ENCODE measurements around the gene CCDC157. TPM values are rescaled to one million over a fixed set of nuclear protein-coding genes. Genes with fewer than 3 reads are reported as not detected.

CCDC157 gene
- polyA plus RNA-seq, 1 of the 3 experiments (the other 2 are of a cell fraction): 5.8 TPM

GRCh38 chr22:30324014-30324730, 32.6 kb upstream of the CCDC157 start:
- CTCF ChIA-PET: interaction anchor here (0.6 to 7.7 kb wide), 3 partner anchors 13 to 63 kb away, joined by 3 to 42 read pairs (median 3); partner anchors contain the start of genes CASTOR1 and RNF215
- whole genome bisulfite sequencing (ENCODE audit: low lambda C conversion rate): 88% methylated on average over 8 of the region's 8 CpGs
- POLR2A ChIA-PET: interaction anchor here (0.7 kb wide), 1 partner anchor 11 kb away, joined by 3 read pairs; no protein-coding TSS in a partner anchor
- Histone ChIP-seq H3K36me3 (replicated peaks in 1 of 2; ENCODE audit: control insufficient read depth in 1 of 2, insufficient read depth in 2 of 2, low read length in 1 of 2) (peaks cover 5 to 8% of the 10 kb centered on the region in 2 experiments), H3K27me3 (ENCODE audit: insufficient read depth) (no peaks in the 10 kb centered on the region), H2AFZ (ENCODE audit: low read depth) (no peak overlapping the region), H3K9ac (no peak overlapping the region), H3K79me2 (ENCODE audit: insufficient read depth) (peaks cover 41% of the 10 kb centered on the region), H3F3A (replicated peaks; ENCODE audit: insufficient read depth) (peaks cover 18% of the 10 kb centered on the region), H3K9me2 (no peaks in the 10 kb centered on the region), H3K4me1 (ENCODE audit: control insufficient read depth in 1 of 2, insufficient read depth in 2 of 2, low read depth in 1 of 2, low read length in 1 of 2) (peaks cover 0 to 25% of the 10 kb centered on the region in 2 experiments; a peak in 2 of 4 replicates), H3K4me2 (peak overlapping the region; percentile 95), H3K4me3 (ENCODE audit: low read depth in 2 of 2, low read length in 1 of 2) (peak overlapping the region in 1 of 2 experiments; percentile 79; a peak in 1 of 4 replicates), H3K27ac (ENCODE audit: low read depth in 2 of 2, low read length in 1 of 2) (no peak overlapping the region; a peak in 1 of 4 replicates), H4K20me1 (ENCODE audit: insufficient read depth) (peaks cover 38% of the 10 kb centered on the region), H3K9me3 (no peaks in the 10 kb centered on the region)
- no peak for DNase-seq
- TF ChIP-seq MXI1 (IDR thresholded peaks at IDR 0.05; ENCODE audit: low read depth, low read length) (no peak), ZBTB33 (IDR thresholded peaks at IDR 0.05; ENCODE audit: borderline replicate concordance, low read depth) (no peak), RAD21 (IDR thresholded peaks at IDR 0.05; ENCODE audit: low read length) (no peak), POLR2AphosphoS5 (IDR thresholded peaks at IDR 0.05; ENCODE audit: low read depth, low read length) (no peak), EZH2phosphoT487 (IDR thresholded peaks at IDR 0.05; ENCODE audit: borderline replicate concordance, low read depth) (no peak), NRF1 (IDR thresholded peaks at IDR 0.05; ENCODE audit: low read depth, low read length) (no peak), TCF12 (IDR thresholded peaks at IDR 0.05) (no peak), YY1 (IDR thresholded peaks at IDR 0.05; ENCODE audit: low read depth) (no peak), RCOR1 (IDR thresholded peaks at IDR 0.05; ENCODE audit: low read length) (no peak), TEAD4 (IDR thresholded peaks at IDR 0.05; ENCODE audit: borderline replicate concordance, insufficient read depth) (no peak), SMC3 (IDR thresholded peaks at IDR 0.05; ENCODE audit: low read depth, low read length) (no peak), CHD2 (IDR thresholded peaks at IDR 0.05; ENCODE audit: low read length, partially characterized antibody) (no peak), GABPA (IDR thresholded peaks at IDR 0.05; ENCODE audit: low read depth) (no peak)
- TF ChIP-seq, protein P1, sequence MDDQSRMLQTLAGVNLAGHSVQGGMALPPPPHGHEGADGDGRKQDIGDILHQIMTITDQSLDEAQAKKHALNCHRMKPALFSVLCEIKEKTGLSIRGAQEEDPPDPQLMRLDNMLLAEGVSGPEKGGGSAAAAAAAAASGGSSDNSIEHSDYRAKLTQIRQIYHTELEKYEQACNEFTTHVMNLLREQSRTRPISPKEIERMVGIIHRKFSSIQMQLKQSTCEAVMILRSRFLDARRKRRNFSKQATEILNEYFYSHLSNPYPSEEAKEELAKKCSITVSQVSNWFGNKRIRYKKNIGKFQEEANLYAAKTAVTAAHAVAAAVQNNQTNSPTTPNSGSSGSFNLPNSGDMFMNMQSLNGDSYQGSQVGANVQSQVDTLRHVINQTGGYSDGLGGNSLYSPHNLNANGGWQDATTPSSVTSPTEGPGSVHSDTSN (IDR thresholded peaks at IDR 0.05): no peak
